ENCODE data around the gene GOLPH3.
A peak's percentile ranks its signal among the peaks of the same experiment; 100 is the strongest.
"Not testable (repeated sequence)": the region's sequence is repeated elsewhere in the genome, so short reads cannot be mapped to it uniquely, and the experiment has no call there.

The GOLPH3 gene

DNA sequence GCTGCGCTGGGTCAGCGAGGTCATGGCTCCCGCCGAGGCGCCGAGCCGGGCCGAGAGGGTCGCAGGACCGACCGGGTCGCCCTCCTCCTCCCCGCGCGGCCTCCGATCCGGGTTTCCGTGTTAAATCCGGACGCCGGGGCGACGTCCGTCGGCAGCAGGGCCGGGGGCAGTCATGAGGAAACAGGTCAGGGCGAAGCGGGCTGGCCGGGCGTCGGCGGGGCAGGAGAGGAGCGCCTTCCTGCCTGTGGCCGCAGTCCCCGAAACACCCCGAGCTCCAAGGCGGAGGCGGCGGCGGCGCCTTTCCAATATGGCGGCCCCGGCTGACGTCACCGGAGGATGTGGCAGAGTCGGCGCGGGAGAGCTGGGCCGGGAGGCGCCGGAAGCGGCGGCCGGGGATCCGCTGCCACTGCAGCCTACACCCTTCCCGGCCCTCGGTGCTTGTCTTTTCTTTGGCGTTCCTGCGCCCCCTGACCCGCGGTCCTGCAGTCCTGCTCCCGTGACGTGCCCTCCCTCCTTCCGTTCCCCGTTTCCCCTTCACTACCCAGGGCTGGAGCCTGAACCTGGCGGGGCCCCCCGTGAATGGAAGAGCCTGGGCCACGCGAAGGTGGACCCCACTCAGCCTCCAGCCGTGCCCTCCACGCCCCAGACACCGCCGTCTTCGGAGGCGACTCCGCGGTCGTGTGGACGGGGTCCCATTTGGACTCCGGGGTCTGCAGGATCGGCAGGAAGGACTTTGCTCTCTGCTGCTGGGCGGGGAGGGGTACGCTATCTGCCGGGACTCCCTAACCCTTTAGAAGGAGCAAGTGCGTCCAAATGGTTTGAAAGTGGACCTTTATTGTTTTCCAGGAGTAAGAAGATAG lies at the start of gene GOLPH3:
Gene GOLPH3, minus strand, starts transcription at position 309 of the 860 bp plus-strand sequence. Its CDS starts 285 bp downstream, at position 24.
- peak within 1 kb of the TSS; percentile 75 for H3K4me3 ChIP-seq (ENCODE audit: low read depth, low read length)

DNA sequence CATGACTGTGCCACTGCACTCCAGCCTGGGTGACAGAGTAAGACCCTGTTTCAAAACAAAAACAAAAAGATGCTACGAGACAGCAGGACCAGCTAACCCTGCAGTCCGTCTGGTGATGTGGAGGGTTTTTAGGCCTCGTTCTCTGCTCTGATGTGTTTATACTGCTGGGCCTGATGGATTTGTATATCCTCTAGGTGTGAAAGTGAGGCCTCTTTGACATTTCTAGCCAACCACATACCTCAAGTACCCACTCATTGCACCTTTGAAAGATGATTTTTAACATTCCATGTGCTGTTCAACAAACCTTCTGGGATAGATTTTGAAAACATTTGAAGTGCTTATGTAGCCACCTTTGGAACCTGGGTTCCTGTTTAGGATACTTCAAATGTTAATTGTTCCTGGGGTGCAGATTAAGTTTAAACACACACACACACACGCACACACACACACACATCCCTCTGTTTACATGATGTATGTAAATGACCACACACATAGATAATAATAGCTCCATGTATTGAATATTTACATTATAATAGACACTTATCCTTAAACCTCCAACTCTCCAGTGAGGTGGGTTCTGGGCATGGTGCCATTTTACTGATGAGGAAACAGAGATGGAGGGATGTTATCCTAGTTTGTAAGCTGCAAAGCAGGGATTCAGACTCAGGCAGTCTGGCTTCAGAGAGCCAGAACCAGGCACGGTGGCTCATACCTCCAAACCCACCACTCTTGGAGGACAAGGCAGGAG lies 48.8 kb upstream of the GOLPH3 start:
- no peak overlapping the region for H3K4me3 ChIP-seq (ENCODE audit: low read depth, low read length)

DNA sequence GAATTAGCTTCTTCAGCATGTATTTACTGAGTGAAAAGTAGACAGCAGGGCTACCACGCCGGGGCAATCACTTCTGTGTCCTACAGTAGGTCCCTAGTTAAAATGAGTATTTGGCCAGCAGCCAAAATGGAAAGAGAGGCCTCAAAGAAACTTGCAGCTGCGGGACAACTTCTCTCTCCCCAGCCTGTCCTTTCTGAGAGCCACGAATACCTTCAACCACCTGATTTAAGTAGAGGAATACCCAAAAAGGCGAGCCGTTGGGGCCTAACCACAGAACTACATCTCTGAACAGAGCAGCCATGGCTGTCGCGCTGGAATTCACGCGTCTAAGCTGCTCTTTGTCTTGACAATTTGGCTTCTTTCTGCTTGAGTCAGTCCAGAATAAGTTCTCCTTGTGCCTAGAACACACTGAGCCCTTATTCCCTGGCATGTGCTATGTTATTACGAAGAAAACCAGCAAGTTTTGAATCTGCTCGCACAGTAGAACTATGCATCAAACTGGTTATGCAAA lies 43.8 kb upstream of the GOLPH3 start:
- no peak overlapping the region for H3K4me3 ChIP-seq (ENCODE audit: low read depth, low read length)

DNA sequence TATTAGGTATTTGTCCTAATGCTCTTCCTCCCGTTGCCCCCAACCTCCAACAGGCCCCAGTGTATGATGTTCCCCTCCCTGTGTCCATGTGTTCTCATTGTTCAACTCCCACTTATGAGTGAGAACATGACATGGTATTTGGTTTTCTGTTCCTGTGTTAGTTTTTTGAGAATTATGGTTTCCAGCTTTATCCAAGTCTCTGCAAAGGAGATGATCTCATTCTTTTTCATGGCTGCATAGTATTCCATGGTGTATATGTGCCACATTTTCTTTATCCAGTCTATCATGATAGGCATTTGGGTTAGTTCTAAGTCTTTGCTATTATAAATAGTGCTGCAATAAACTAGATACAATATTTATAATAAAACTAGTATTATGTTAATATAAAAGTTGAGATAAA lies 40.2 kb upstream of the GOLPH3 start:
- H3K4me3 ChIP-seq (ENCODE audit: low read depth, low read length), result not testable (repeated sequence)

DNA sequence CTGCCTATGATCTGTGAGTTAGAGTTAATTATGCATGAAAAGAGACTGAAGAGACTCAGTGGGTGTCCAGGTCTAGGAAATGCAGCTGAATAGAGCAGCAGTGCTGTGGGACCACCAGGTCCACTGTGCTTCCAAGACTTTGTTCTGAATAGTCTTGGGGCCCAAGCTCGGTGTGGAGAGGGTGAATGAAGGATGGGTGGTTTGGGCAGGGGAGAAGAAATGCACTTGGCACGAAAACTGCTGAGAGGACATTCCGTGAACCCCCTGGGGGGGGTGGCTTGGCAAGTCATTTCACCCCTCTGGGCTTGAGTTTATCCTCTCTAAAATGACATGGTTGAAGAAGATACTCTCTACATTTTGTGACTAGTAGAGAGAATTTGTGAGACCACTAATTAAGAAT lies 36.0 kb upstream of the GOLPH3 start:
- no peak overlapping the region for H3K4me3 ChIP-seq (ENCODE audit: low read depth, low read length)

DNA sequence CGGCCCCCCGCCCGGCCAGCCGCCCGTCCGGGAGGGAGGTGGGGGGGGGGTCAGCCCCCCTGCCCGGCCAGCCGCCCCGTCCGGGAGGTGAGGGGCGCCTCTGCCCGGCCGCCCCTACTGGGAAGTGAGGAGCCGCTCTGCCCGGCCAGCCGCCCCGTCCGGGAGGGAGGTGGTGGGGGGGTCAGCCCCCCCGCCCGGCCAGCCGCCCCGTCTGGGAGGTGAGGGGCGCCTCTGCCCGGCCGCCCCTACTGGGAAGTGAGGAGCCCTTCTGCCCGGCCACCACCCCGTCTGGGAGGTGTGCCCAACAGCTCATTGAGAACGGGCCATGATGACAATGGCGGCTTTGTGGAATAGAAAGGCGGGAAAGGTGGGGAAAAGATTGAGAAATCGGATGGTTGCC lies 34.7 kb upstream of the GOLPH3 start:
- not testable (repeated sequence) for H3K4me3 ChIP-seq (ENCODE audit: low read depth, low read length)

DNA sequence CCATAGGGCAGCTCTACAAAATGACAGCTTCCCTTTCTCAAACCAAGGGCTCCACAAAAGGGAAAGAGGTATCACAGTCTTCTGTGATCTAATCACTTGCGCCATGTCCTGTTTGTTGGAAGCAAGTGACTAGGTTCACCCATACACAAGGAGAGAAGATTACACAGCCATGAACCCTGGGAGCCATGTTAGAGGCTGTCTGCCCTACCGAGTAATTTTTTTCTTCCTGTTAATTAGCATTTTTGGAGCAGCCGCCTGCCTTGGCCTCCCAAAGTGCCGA lies 33.2 kb upstream of the GOLPH3 start:
- no peak overlapping the region for H3K4me3 ChIP-seq (ENCODE audit: low read depth, low read length)

DNA sequence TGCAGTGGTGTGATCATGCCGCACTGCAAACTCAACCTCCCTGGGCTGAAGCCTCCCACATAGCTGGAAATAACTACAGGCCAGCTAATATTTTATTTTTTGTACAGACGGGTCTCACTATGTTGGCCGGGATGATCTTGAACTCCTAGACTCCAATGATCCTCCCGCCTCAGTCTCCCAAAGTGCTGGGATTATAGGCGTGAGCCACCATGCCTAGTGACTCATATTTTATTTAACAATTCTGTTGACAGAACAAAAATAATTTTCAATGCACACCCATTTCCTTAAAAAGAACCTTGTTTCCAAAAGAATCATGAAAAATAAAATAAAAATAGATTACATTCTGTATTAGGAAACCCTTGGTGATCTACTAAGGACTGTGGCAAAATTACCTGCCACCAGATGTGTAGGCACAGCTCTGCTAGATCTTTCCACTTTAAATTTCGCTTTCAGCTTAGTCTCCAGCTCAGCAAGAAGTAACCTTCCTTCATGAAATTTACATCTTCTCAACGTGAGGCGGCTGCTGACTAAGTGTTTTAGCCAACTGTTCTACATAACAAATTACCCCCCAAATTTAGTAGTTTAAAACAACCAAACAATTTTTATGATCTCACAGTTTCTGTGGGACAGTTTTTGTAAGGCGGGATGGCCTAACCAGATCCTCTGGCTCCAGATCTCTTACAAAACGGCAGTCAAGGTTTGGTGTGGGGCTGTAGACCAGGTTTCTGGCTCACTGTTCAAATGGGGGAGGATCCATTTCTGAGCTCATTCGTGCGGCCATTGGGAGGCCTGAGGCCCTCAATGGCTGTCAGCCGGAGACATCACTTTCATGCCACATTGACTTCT lies 32.6 kb upstream of the GOLPH3 start:
- H3K4me3 ChIP-seq (ENCODE audit: low read depth, low read length), result no peak overlapping the region

DNA sequence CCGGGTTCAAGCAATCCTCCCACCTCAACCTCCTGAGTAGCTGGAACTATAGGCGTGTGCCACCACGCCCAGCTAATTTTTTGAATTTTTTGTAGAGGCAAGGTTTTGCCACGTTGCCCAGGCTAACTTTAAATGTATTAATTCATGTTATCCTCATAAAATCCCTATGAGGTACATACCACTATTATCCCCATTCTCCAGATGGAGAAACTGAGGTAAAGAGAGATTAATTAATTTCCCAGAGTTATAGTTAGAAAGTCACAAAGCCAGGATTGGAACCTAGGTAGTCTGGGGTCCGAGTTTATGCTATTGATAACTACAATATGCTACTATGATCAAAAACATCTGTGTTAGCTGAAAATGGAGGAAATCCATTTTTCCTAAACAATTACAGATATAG lies 31.9 kb upstream of the GOLPH3 start:
- no peak overlapping the region for H3K4me3 ChIP-seq (ENCODE audit: low read depth, low read length)

DNA sequence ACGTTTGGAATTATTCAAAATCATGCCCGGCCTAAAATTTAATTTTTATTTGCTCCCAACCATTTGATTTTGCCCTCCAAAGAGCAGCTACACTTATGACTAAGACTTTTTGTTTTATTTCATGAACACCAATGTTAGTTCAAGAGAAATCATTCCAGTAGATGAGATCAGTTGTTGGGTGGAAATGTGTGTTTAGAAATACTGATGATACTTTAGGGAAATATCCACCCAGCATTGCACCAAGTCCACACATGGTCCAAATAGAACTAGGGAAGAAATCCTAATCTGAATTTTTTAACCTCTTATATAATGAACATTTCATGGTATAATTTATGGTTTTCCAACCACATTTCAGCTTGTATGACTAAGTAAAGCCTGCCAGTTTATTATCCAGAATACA lies 28.3 kb upstream of the GOLPH3 start:
- H3K4me3 ChIP-seq (ENCODE audit: low read depth, low read length), result no peak overlapping the region

DNA sequence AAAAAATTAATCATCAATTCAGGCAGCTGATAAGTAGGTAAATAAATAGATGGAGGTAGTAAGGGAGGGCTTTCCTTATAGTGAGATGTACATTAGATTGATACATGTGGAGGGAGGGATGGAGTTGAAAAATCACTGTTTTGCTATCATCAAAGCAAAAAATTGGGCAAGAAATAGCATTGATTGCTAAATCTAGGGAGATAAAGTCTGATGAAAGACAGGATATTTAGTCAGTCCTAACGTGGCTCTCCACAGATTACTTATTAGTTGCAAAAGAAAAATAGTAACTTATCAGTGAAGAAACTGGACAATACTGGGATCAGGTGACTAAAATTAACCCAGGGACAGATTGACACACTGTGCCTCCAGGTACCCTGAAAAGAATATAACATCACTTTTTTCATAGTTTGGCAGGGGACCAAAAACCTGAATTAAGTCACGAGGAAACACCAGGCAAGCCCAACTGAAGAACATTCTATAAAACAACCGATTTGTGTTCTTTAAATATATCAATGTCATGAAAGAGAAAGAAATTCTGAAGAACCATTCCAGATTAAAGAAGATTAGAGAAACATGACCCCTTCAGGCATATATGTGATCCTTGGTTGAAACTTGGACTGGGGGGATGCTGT lies 27.1 kb upstream of the GOLPH3 start:
- H3K4me3 ChIP-seq (ENCODE audit: low read depth, low read length), result no peak overlapping the region

DNA sequence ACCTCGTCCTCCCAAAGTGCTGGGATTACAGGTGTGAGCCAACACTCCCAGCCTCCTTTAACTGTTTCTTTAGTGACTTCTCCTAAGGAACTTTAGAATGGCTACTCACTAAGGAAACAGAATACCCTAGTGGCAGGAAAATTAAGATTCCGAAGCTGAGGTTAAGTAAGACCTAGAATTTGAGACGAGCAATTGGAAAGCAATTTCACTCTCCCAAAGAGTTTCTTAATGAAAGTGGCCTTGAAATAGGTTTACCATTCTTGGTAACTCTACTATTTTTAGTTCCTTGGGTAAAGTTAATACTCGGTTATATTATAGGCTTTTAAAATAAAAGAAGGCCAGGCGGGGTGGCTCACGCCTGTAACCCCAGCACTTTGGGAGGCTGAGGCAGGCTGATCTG lies 22.9 kb upstream of the GOLPH3 start:
- H3K4me3 ChIP-seq (ENCODE audit: low read depth, low read length), result no peak overlapping the region

DNA sequence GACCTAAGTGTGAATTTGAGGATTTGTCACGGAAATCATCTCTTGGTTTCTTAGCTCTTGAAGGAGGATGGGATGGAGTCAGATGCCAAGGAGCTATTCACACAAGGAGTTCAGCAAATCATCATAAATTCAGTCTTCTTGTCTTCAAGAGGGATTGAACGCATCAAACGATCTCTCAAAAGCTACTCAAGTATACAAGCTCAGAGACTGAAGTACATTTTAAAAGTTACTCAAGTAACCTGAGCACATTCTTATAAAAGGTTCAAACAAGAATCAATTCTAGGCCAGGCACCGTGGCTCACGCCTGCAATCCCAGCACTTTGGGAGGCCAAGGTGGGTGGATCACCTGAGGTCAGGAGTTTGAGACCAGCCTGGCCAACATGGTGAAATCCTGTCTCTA lies 21.1 kb upstream of the GOLPH3 start:
- H3K4me3 ChIP-seq (ENCODE audit: low read depth, low read length), result no peak overlapping the region

DNA sequence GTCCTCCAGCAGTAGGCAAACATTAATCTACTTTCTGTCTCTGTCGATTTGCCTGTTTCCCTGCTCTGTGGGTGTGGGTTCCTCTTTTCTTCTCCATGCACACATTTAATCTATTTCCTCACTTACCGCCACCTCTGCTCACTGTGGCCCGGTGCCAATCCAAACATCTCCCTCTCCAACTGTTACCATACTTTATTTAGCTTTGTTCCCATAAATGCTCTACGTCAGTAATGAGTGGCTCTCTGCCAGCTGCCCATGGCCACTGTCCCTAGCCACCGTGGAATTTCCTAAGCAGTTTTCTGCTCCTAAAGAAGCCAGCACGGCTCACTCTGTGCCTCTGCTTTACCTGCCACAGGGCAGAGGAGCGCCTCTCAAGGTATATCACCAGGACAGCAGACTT lies 19.5 kb upstream of the GOLPH3 start:
- no peak overlapping the region for H3K4me3 ChIP-seq (ENCODE audit: low read depth, low read length)

DNA sequence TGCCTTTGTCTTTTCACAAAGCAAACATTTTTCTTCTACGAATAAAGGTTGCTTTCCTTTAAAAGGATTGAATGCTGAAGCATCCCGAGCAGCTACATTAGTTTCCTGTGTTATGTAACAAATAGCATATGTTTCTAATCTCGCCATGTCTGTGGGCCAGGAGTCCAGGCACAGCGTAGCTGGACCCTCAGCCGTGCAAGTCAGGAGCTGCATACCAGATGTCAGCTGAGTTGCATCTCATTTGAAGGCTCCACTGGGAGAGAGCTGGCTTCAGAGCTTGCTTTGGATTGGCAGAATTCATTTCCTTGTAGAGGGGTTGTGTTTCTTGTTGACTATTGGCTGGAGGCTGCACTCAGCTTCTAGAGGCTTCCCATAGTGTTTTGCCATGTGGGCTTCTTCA lies 16.0 kb upstream of the GOLPH3 start:
- H3K4me3 ChIP-seq (ENCODE audit: low read depth, low read length), result no peak overlapping the region

DNA sequence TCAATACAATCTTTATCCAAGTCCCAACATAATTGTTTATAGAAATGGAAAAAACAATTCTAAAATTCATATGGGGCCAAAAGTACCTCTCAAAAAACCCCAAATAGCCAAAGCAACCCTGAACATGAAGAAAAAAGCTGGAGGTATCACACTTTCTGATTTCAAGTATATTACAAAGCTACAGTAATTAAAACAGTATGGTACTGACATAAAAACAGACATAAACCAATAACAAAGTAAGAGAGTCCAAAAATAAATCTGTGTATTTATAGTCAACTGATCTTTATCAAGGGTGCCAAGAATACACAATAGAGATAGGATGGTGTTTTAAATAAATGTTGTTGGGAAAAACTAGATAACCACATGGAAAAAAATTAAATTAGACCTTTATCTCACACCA lies 13.6 kb upstream of the GOLPH3 start:
- no peak overlapping the region for H3K4me3 ChIP-seq (ENCODE audit: low read depth, low read length)

DNA sequence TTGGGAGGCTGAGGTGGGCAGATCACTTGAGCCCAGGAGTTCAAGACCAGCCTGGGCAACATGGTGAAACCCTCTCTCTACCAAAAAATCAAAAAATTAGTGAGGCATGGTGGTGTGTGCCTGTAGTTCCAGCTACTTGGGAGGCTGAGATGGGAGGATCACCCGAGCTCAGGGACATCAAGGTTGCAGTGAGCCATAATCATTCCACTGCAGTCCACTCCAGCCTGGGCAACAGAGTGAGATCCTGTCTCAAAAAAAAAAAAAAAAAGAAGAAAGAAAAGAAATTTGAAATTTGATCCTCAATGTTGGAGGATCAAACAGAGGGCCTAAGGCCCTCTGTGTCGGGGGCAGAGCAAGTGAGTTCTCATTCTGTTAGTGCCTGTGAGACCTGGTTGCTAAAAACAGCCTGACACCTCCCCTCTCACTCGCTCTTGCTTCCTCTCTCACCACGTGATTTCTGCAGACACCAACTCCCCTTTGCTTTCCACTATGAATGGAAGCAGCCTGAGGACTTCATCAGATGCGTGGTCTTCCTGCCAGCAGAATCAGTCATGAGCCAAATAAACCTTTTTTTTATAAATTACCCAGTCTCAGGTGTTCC lies 8.4 kb upstream of the GOLPH3 start:
- no peak overlapping the region for H3K4me3 ChIP-seq (ENCODE audit: low read depth, low read length)

DNA sequence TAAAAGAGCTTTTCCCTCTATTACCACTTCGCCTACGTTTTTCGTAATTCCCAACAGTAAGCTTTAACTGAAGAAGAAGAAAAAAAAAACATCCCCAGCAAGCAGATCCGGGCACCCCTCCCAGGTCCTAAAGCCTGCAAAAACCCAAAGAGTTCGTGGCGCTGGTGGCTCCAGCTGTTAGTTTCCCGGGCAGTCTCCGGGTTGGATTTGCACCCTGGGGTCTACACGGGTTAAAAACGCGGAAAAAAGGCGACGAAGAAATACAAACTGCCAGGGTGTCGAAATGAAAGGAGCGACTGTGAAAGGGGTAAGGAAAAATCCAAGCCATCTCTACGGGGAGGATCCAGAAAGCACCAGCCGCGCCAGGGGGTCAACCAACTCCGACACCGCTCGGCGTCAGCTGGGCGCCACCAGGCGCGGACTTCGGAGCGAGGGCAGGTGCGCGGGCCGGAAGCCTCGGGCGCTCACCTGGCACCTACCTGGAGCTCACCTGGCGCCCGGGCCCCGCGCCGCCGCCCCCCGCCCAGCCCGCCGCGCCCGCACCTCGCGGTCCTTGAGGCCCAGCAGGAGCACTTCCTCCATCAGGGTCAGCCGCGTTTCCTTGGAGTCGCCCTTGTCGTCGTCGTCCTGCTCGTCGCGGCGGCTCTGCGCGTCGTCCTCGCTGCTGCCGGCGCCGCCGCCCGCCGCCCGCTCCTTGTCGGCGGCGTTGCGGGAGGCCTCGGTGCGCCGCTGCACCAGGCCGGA lies 680 bp downstream of the GOLPH3 start:
- H3K4me3 ChIP-seq (ENCODE audit: low read depth, low read length), result peak overlapping the region; percentile 75

DNA sequence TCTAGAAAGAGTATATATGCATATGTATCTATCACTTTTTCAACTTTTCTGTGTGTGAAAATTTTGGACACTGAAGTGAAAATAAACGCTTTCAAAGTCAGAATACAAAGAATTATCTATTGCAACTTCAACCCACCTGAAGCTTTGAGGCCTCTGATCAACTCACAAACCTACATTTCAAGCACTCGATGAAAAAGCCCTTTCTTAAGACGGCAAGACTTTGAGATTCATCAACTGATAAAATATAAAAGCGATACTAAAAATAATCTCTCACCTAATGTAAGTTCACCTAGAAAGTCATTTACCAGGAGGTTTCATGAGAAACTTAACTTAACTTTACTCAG lies 1.2 kb downstream of the GOLPH3 start:
- H3K4me3 ChIP-seq (ENCODE audit: low read depth, low read length), result peak overlapping the region; percentile 75
